Anterior cingulate cortex (tissue), 58 donors: ENCODE results near the gene QRSL1.
"Not testable (repeated sequence)": the region's sequence is repeated elsewhere in the genome, so short reads cannot be mapped to it uniquely, and the experiment has no call there.

ENCODE experiments used
- DNase-seq, 58 donors: peaks; one replicate each; lab custom pipeline; 2025; lab: John Stamatoyannopoulos, UW

QRSL1 gene

GRCh38 chr6:106622412-106622811 is 7.0 kb upstream of the QRSL1 start:
- DNase-seq, result no peak

- DNase-seq, result no peak
Measured at GRCh38 chr6:106623039-106623438, 6.3 kb upstream of the QRSL1 start.

DNA sequence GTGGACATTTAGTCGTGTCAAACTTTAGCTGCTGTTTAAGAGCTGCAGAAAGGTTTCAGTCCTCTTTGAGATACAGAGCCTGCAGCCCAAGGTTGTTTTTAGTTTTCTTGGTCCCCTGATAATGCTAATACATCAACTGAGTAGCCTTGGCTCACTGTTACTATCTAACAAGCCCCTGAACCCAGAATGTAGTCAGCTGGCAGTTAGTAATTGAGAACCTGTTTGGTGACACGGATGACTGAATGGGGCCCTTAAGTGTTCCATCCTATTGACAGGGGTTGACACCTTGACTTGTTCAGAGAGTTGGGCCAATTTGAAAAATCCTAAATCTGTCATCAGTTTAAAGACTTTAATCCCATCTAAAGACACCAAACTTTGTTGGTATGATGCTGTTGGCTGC is 2.9 kb upstream of the QRSL1 start:
- no peak for DNase-seq

GRCh38 chr6:106627760-106628159 is 1.6 kb upstream of the QRSL1 start:
- not testable (repeated sequence) for DNase-seq

DNA sequence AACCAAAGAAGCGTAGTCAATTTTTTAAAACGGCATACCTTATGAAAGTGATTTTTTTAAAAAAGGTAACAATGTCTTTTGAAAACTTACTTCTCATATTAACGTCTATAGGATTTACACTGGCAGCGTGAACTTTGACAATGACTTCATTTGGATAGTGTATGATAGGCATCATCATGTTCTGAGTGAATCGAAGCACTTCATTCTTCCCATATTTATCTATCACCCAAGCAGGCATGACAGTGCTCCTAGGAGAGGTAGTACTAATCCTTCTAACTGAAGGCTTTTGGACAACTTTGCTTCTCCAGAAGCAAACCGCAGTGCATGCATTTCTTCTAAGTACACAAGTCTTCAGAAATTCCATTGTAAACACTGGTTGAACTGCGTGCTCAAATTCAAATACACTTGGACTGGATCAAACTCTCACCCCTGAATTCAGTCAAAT is 698 bp upstream of the QRSL1 start:
- DNase-seq, result peak in 3 of 58 donors; percentile 18 to 36 (median 30)

GRCh38 chr6:106629859-106630163 is 433 bp downstream of the QRSL1 start:
- DNase-seq, result peak in 1 of 58 donors; percentile 47

- no peak for DNase-seq
Measured at GRCh38 chr6:106630366-106630765, 988 bp downstream of the QRSL1 start.

- DNase-seq, result peak in 1 of 58 donors; percentile 24
Measured at GRCh38 chr6:106631346-106631745, 2.0 kb downstream of the QRSL1 start.

GRCh38 chr6:106634565-106634964 is 5.2 kb downstream of the QRSL1 start:
- DNase-seq, result no peak

GRCh38 chr6:106637051-106637716 is 7.8 kb downstream of the QRSL1 start:
- no peak for DNase-seq

- DNase-seq, result no peak
Measured at GRCh38 chr6:106637717-106638341, 8.5 kb downstream of the QRSL1 start.

GRCh38 chr6:106639812-106640211 is 10.4 kb downstream of the QRSL1 start:
- no peak for DNase-seq

DNA sequence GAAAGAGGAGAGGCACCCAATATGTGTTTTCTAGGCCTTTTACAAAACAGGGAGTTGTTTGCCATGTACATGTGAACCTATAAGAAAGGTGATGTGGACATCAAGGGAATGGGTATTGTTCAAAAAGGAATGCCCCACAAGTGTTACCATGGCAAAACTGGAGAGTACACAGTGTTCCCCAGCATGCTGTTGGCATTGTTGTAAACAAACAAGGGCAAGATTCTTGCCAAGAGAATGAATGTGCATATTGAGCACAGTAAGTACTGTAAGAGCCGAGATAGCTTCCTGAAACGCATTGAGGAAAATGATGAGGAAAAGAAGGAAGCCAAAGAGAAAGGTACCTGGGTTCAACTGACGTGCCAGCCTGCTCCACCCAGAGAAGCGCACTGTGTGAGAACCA is 13.1 kb downstream of the QRSL1 start:
- peak in 1 of 58 donors; percentile 17 for DNase-seq

- no peak for DNase-seq
Measured at GRCh38 chr6:106643061-106643460, 13.7 kb downstream of the QRSL1 start.

GRCh38 chr6:106648651-106649308 is 19.4 kb downstream of the QRSL1 start:
- no peak for DNase-seq

- no peak for DNase-seq
Measured at GRCh38 chr6:106658469-106658868, 29.1 kb downstream of the QRSL1 start.

GRCh38 chr6:106659859-106660258 is 30.5 kb downstream of the QRSL1 start:
- no peak for DNase-seq

- DNase-seq, result no peak
Measured at GRCh38 chr6:106662458-106662857, 33.1 kb downstream of the QRSL1 start.

DNA sequence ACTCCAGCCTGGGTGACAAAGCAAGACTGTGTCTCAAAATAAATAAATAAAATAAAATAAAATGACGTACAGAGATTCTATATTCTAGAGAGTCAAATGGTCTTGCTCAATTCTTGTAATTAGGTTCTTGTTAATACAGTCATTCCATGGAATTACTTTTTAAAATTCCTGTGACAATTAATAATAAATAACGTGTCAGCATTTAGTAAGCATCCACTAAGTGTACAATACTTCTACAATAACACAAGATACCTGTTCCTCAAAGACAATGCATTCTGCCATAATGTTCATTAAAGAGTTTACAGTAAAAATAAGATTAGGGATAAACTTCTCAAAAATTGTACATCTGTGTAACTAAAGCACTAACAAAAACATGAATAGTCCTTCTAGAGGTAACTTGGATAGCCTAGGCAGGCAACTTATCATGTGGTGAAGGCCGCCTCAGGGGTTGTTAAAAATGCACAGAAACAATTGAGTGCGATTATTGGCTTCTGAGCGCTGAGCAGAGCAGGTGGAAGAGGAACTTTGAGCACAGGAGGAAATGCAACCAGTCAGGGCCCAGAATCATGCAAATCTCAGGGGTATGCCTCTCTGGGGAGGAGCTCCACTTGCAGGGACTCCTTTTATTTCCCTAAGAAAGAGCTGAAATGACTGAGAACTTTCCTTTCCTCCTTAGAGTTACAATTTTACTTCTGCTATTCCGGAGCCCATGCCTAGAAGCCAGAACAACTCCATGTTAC is 37.1 kb downstream of the QRSL1 start:
- DNase-seq, result no peak

DNA sequence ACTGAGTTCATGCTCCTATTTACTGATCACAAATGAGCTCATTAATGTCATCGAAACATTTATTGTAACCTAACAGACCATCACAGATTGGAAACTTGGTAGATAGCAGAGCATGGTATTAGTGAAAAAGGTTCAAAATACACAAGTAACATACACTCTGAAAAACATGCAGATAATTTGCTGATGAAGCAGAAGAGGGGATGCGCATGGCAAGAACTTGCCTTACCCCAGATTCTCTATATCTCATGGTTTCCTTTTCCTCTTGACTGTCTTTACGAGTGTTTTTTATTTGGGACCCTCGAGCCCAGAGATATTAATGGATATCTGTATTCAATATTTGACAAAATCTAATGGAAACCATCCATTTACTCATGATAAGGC is 37.6 kb downstream of the QRSL1 start:
- no peak for DNase-seq

DNA sequence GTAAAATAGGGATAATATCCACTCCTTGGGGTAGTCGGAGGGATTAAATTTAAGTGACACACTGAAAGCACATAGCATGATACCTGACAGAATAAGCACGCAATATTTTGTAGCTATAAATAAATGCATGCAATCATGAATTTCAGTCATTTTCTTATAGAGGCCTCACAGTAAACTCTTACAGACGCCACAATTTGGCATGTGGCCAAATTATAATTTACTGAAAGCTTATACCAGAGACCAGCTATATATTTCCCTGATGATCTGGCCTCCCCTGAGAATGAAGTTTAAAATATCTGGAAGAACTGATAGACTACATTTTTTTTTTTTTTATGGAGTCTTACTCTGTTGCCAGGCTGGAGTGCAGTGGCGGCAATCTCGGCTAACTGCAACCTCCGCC is 40.9 kb downstream of the QRSL1 start:
- no peak for DNase-seq
